ENCODE data around the gene GAS7.

GAS7 gene

DNA sequence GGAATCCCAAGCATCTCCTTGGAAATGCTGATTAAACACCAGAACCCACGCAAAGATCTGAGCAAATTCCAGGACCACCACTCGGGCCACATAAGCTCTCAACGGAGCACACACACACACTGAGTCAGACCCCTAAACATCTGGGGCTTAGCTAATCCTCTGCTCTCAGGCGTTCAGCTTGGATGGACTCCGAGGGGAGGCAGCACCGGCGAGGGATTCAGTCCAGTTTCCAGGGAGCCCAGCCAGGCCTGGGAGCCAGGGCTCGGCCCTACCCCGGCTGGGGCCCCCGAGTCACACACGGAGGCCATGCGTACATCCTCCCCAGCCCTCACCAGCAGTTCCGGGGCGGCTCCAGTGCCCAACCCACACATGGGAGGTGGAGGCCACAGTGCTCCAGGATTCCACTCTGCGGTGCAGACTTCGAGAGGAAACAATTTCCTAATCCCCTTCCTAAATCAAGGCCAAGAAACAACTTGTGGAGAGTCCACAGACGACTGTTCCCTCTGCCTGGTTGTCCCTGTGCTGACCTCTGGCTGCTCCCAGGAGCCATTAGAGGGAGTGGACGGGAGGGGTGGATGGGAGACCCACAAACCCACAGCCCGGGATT lies 70.5 kb downstream of the GAS7 start:
- no peak for DNase-seq

GRCh38 chr17:10126616-10127501 lies 71.5 kb downstream of the GAS7 start:
- no peak for DNase-seq

GRCh38 chr17:10126276-10126615 lies 72.2 kb downstream of the GAS7 start:
- no peak for DNase-seq

DNA sequence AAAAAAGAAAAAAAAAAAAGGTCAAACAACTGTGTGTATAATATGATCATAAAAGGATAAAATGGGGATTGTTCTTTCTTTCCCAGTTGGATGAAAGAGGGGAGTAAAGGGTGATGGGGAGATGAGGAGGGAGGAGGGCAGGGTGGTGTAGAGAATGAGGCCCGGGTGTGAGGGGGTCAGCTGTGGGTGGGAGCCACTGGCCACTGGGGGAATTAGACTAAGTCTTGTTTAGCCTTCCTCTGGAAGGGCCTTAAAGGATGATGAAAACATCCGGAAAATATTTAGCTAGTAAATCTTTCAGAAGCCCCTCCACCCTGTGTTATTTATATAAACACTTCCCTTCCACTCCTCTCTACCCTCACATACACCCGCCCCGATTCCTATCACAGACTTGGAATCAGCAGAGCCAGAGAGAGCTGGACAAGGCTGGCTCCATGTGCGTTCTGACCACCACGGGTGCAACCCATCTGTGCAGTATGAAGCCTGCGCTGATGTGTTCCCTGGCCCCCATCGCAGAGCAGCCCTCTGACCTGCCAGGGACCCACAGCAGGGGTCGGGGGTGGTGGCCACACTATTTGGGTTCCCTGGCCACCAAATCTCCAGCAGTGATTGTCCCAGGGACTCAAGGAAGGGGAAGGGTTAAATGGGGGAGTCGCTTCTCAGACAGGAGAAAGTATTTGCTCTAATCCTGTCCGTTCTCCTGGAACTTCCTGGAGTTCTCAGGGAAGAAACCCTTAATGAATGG lies 72.7 kb downstream of the GAS7 start:
- DNase-seq, result no peak

GRCh38 chr17:10123093-10123492 lies 75.3 kb downstream of the GAS7 start:
- DNase-seq, result no peak

- DNase-seq, result no peak
Measured at GRCh38 chr17:10121971-10122707, 76.3 kb downstream of the GAS7 start.

- no peak for DNase-seq
Measured at GRCh38 chr17:10120749-10121148, 77.7 kb downstream of the GAS7 start.

GRCh38 chr17:10120109-10120485 lies 78.3 kb downstream of the GAS7 start:
- DNase-seq, result no peak

DNA sequence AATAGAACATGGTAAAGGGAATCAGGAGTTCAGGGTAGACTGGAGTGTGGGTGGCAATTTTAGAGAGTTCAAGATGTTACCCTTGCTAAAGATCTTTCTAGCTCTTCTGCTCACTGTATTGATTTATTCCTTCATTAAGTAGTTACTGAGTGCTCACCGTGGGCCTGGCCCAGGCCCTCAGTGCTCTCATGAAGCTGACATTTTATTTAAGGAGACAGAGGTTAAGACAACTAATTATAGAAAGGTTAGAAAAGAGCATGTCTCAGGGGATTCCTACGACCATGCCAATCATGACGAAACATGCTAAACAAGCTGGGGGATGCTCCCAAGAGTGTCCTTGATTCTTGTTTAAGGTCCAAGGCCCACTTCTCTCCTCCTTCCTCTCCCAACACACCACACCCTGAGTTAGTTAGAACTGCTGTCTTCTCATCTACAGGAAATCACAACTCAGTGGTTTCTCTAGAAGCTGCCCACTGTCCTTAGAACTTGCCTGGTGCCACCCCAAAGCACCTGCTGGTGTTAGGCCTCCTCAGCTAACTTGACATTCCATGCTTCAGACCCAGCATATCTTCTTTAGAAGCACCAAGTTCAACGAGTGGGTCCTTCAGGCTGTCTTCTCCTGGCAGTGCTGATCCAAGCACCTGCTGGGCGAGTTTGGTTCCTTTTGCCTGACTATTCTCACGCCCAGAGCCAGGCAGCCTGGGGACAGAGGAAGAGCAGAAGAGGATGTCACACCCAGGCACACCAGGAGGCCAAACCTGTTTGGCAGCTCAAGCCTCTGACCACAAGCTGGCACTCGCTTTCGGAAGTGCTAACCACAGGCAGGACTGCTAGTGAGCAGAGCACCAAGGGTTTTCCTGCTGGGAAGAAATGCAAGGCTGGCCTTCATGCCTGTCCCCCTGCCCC lies 79.0 kb downstream of the GAS7 start:
- no peak for DNase-seq

- DNase-seq, result no peak
Measured at GRCh38 chr17:10118788-10119130, 79.6 kb downstream of the GAS7 start.

DNA sequence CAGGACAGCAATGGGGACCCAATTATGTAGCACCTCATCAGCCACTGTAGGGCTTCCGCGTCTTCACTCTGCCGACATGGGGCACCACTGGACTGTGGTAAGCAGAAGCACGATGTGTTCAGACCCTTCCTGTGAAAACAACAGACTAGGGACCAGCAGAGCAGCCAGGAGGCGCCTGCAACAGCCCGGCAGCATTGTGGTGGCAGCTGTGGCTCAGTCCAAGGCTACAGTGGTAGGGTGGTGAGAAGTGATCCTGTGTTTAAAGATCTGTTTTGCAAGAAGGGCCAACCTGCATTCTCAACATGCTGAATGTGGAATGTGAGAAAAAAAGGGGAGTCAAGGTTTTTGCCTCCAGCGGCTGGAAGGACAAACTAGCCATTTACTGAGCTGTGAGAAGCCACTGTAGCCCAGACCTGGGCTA lies 80.8 kb downstream of the GAS7 start:
- DNase-seq, result no peak

DNA sequence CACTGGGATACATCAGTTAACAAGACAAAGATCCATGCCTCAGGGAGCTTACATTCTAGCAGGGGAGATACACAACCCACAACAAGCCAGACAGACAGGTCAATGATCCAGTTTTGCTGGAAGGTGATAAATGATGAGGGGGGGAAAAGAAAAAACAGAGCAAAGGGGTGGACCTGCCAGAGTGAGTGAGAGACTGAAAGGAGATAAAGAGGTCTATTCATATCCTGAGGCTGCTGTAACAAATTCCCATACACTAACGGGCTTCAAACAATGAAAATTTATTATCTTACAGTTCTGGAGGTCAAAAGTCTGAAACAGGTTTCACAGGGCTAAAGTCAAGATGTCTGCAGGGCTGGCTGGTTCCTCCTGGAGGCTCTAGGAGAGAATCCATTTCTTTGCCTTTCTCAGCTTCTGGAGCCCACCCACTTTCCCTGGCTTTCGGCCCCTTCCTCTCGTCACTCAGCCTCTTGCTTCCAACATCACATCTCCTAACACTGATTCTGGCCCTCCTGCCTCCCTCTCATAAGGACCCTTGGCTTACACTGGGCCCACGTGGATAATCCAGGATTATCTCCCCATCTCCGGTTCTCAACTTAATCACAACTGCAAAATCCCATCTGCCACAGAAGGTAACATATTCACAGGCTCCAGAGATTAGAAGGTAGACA lies 81.5 kb downstream of the GAS7 start:
- no peak for DNase-seq

DNA sequence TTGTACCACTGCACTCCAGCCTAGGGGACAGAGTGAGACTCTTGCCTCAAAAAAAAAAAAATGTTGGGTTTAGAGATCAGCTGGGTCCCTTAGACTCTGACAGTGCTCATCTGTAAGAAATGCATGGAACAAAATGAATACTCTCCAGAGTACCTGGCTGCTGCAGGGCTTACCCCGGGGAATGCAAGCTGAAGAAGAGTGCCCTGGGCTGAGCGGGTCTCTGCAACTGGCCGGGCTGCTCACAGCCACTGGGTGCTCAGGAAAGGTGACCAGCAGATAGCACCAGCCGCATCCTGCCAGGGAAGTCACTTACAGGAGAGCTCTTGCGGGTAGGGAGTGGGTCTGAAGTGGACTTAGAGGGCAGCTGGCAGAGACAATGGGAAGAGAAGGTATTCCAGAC lies 82.1 kb downstream of the GAS7 start:
- no peak for DNase-seq

DNA sequence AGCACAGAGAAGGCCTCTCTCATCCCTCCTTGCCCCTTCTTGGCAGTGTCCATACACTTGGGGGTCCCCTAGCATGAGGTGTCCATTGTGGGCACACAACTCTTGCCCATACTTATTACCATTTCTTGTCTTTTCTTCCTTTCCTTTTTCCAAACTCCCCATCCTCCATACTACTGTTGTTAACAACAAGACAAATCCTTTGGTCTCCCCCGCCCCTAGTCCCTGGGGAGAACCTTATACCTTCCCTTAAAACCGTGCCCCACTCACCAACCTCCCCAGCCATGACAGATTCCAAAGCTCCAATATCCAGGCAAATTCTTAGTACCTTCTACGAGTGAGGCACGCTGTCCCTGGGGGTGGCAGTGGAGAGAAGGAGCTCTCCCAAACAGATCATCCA lies 82.9 kb downstream of the GAS7 start:
- no peak for DNase-seq

DNA sequence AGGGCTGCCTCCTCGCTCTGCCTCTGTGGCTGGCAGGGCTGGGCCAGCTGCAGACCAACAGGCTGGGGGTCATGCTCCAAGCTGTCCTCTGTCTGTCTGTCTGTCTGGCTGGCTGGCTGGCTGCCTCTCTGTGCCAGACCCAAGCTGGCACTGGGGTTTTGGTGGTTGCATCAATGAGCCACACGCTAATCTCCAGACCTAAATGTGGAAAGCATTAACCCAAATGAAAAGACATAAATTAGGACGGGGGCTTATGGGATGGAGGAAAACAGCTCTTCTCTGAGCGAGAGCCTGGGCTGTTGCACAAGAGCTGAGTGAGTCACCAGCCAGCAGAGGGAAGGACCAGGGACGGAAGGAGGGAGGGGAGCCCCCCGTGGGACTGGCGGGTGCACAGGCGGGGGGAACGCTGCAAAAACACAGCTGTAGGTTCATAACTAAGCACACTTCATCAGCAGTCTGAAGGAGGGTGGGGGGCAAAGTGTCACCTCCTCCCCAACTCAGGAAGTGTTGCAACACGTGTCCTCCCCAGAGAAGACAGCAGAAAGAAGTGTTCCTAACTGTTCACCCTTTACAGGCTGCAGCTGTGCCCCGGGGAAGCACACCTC lies 83.4 kb downstream of the GAS7 start:
- DNase-seq, result no peak

DNA sequence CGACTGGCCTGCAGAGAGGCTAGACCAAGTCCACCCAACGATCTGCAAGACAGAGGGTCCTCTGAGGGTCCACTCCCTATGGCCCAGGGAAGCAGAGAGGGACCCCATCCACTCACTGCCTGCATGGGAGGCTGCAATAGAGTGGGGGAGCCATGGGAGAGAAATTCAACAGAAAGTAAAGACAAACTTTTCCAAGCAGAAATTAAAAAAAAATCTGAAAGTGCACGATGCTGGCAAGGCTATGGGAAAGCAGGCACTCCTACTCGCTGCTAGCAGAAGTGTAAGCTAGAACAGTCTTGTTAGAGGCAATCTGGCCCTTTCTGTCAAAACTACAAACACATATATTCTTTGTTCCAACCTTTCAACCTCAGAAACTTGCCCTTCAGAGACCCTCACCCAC lies 85.4 kb downstream of the GAS7 start:
- DNase-seq, result no peak

- DNase-seq, result no peak
Measured at GRCh38 chr17:10111907-10112452, 86.4 kb downstream of the GAS7 start.

DNA sequence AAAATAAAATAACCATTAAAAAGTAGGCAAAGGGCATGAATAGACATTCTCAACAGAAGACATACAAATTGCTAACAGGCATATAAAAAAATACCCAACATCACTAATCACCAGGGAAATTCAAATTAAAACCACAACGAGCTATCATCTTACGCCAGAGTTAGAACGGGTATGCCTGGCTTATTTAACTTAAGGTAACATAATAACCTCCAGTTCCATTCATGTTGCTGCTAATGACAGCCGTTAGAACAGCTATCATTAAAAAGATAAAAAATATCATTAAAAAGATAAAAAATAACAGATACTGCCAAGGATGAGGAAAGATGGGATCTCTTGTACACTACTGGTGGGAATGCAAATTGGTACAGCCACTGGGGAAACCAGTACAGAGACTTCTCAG lies 89.3 kb downstream of the GAS7 start:
- no peak for DNase-seq

DNA sequence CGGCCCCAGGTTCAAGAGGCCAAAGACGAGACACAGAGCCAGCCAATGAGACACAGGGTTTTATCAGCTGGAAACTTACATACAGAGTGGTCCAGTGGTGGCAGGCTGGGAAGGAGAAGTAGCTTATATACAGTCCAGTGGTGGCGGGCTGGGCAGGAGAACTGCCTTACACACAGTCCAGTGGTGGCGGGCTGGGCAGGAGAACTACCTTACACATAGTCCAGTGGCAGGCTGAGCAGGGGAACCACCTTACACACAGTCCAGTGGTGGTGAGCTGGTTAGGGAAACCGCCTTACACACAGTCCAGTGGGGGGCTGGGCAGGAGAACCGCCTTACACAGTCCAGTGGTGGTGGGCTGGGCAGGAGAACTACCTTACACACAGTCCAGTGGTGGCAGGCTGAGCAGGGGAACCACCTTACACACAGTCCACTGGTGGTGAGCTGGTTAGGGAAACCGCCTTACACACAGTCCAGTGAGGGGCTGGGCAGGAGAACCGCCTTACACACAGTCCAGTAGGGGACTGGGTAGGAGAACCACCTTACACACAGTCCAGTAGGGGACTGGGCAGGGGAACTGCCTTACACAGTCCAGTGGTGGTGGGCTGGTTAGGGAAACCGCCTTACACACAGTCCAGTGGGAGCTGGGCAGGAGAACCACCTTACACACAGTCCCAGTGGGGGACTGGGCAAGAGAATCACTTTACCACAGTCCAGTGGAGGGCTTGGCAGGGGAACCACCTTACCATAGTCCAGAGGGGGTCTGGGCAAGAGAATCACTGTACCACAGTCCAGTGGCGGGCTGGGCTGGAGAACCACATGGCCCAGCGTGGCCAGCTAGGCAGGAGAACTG lies 90.9 kb downstream of the GAS7 start:
- DNase-seq, result no peak

DNA sequence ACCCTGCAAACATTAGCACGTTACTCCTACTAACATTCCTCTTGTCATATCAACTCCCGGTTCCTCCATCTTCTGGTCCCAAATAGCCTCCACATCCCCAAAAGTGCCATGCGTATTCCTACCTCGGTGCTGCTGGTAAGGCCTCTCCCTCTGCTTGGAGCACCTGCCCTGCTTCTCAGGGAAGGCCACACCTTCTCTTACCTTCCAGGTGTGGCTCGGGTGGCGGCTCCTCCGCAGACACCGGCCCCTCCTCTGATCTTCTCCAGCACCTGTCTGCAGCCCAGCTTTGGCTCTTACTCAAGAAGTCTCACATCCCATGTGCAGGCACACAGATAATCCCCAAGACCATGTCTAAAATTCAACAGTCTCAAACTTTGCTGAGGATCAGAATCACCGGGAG lies 92.3 kb downstream of the GAS7 start:
- DNase-seq, result no peak

Measured in NCI-H1436 (cell line).